Stimulated activated naive CD4-positive, alpha-beta T cell treated with Interleukin-2 at 50 U/mL for 16 hours (primary cell): Measurements from ENCODE around the gene C16orf74.
A peak's percentile ranks its signal among the peaks of the same experiment; 100 is the strongest.

Experiments used
- DNase-seq: peaks from one replicate; lab custom pipeline; 2025; lab: John Stamatoyannopoulos, UW

The C16orf74 gene

DNA sequence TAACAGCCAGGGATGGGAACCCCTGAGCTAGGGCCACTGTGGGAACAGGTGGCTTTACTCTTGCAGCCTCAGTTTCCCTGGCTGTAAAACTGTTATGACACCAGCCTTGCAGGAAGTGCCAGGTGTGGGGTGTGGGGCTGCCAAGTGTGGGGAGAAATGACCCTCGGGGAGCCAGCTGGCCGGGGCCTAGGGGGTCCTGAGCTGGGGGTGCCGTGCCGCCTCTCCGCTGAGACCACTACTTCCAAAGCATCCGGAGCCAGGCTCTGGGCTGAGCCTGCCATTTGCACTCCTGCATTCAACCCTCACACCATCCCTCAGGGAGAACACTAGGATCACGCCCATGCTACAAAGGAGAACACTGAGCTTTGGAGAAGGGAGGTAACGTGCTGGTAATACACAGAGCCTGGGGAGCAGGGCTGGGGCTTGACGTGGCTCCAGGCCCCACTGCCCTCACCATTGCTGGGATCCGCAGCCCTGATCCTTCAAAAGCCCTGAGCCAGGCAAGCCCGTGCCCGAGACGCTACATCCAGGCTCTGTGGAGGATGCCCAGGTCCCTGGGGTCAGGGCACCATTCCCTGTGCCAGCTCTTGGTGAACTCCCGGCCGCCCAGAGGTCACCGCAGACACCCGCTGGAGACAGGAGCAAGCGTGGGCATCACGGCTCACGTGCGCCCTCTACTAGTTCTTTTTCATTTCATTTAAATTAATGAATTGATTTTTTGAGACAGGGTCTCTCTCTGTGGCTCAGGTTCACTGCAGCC lies 33.3 kb downstream of the C16orf74 start:
- DNase-seq = peak; percentile 20

DNA sequence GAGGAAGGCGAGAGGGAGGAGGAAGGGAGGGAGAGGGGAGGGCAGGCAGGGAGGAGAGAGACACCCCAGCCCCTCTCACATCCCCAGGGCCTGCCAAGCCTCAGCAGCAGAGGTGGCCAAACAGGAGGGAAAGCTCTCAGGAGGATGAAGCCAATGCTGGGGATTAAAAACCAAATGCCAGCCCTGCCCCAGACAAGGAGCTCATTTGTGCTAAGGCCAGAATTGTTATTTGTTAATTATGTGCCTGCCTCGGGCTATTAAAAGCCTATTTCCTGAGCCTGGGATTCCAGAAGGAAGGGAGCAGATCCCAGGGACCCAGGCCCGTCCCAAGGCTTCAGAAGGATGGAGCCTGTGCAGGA lies 34.2 kb downstream of the C16orf74 start:
- no peak for DNase-seq

DNA sequence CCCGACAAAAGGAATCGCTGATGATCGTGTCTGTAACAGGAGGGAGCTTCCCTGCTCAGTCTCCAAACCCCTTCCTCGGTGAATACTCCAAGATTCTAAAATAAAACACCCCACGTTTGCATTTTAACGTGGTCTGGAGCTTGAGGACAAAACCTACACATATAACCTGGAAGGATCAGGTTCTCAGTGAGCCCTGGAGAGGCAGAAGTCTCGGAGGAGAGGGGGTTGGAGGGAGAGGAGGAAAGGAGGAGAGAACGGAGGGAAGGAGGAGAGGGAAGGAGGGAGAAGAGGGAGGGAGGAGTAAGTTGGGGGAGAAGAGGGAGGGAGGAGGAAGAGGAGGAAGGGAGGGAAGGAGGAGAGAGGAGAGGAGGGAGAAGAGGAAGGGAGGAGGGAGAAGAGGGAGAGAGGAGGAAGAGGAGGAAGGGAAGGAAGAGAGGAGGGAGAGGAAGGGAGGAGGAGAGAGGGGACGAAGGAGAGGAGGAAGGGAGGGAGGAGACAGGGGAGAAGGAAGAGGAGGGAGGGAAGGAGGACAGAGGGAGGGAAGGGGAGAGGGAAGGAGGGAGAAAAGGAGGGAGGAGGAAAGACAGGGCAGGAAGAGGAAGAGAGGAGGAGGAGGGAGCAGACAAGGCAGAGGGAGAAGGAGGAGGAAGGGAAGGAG lies 34.7 kb downstream of the C16orf74 start:
- DNase-seq = no peak

DNA sequence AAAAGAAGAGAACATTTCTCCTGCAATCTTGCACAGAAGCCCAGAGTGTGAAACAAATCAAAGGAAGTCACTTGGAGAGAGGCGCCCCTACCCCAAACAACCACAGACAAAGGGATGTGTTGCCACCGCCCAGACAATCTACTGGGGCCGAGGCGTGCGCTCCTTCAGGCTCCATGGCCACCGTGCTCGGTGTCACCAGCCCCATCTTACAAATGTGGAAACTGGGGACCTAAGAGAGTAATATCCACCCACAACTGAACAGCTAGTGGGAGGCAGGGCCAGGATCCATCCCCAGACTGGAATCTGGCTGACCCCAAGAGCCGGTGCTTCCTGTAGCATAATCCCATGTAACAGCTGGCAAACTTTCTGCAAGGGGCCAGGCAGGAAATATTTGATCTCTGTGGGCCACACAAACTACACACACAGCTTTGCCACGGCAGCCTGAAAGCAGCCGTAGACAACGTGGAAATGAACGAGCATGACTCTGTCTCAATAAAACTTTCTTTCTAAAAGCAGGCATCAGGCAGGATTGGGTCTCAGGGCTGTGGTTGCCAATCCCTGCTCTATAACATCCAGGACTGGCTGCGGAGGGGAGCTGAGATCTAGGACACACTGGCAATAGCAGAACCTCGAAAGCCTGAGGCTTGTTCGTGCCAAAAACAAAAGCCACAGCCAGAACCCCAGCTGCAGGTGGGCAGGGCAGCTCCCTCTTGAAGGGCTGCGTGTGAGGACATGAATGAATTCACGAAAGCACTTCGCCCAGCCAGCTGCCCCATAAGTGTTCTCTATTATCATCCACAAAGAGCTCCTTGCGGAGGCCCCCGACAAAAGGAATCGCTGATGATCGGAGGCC lies 35.5 kb downstream of the C16orf74 start:
- no peak for DNase-seq

DNA sequence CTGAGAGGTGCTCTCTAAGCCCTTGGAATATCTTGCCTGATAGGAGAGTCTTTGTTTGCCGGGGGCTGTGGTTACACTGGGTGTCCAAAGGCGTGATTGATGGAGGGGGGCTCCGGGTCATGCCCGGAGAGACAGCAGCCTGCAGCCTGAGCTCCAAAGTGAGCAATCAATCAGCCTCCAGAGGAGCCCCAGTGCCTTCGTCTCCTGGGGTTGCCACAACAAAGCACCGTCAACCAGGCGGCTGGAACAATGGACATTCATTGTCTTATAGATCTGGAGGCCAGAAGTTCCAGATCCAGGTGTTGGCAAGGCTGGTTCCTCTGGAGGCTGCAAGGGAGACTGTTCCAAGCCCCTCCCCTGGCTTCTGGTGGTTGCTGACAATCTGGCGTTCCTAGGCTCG lies 38.1 kb downstream of the C16orf74 start:
- no peak for DNase-seq

DNA sequence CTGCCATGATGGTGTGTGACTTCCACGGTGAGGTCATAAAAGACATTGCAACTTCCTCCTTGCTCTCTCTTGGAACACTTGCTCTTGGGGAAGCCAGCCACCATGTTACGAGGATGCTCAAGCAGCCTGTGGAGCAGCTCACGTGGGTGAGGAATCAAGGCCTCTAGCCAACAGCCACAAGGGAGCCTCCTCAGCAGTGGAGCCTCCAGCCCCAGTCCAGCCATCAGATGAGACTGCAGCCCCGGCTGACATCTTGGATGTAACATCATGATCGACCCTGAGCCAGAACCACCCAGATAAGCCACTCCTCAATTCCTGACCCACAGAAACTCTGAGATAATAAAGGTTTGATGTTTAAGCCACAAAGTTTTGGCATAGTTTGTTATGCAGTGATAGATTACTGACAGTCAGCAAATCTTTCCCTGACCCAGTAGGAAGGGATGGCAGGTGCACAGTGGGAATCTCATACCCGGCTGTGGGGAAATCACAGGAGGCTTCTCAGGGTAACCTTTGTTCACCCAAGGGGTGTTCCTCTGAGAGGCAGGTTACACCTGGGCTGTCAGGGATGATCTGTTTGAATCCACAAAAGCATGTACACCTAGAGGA lies 38.8 kb downstream of the C16orf74 start:
- no peak for DNase-seq

DNA sequence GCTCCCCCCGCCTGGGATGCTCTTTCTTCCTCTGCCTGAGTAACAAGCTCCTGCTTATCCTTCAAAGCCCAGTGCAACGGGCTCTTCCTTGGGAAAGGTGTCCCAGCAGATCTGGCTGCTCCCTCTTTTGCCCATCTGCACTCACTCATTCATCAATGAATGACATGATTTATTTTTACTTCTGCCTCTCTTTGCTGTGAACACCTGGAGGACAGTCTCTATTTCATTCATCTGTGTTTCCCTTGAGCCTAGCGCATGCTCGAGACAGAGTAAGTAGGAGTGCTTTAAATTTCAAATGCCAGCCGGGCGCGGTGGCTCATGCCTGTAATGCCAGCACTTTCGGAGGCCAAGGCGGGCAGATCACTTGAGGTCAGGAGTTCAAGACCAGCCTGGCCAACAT lies 40.2 kb downstream of the C16orf74 start:
- no peak for DNase-seq

DNA sequence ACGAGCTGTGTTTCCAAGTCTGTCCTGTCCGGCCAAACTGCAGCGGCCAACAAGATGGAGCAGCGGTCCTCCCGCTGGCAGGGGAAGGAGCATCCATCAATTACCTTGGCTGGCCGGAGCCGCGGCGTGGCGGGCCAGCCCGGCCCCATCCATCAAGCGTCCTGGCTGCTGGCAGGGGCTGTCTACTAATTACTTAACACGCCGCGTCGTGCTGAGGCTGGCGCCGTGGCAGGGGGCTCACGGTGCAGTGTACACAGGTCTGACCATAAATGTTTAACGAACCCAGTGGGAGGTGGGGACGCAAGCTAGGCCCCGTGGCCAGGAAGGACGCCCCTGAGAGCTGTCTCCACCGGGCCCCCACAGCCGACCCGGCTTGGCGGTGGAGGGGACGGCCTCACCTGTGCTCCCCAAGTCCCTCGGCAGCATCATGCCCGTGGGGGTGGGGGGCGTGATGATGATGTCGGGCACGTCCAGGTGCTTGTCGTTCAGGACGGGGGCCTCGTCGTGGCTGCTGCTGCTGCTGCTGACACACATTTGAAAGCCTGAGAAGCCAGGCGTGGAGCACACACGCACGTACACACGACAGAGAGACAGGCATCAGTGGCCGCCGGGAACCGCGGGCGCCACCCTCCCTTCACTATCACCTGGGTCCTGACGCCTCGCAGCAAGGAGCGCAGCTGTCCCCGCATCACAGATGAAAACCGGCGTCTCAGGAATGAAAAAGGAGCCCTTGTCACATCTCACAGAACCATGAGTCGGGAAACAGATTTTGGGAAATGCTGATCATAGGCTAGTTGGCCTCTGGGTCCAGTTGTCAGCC lies 40.9 kb downstream of the C16orf74 start:
- DNase-seq = no peak

DNA sequence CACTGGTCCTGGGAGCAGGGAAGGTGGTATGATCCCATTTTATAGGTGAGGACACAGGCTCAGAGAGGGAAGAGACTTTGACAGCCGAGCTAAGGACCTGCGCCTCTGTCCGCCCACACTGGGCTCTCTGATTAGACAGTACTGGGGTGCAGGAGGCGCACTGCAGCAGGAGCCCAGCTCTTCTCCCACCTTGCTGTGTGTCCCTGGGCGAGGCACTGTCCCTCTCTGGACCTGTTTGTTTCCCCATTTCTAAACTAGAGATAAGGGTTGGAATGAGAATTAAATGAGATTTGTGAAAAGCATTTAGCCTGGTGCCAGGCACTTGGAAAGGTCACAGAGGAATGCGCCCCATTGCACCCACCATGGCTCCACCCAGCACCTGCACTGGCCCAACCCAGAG lies 42.6 kb downstream of the C16orf74 start:
- DNase-seq = no peak

DNA sequence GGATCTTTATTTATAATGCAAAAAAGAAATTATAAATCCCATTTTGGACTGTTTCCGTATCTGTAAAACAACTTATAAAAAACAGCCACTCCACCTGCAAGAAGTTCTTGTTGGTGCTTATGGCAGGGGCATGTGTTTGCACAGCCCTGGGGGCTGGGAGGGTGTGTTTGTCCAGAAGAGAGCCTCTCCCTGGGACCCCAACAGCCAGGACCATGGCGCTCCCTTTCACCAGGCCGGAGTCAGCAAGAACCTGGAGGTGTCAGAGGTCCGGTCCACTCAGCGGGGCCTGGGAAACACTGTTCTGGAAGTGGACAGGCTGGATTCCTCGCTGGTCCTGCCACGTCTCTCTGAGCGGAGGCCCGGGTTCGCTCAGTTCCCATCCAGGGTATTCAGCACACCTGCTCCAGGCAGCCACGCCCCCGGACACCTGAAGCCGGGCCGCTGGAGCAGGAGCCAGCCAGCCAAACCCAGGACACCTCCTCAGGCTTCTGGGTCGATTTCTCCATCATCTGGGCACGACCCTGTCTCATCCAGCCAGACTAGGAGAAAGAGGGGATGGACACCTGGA lies 43.3 kb downstream of the C16orf74 start:
- DNase-seq = no peak

DNA sequence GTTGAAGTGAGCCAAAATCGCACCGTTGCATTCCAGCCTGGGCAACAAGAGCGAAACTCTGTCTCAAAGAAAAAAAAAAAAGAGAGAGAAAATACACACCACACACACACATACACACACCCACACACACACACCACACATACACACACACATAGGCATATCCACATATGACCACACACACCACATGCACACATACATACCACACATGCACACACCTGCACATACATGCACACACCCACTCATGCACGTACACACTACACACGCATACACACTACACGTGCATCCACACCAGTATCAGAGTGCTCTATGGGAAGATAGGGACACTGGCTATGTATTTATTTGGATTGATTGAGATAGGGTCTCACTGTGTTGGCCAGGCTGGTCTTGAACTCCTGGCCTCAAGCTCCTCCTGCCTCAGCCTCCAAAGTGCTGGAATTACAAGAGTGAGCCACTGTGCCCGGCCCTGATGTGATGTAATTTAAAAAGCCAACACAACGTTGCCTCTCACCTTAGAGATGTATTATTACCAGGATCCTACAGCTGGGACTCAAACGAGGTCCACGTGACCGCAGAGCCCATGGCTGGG lies 44.4 kb downstream of the C16orf74 start:
- no peak for DNase-seq

DNA sequence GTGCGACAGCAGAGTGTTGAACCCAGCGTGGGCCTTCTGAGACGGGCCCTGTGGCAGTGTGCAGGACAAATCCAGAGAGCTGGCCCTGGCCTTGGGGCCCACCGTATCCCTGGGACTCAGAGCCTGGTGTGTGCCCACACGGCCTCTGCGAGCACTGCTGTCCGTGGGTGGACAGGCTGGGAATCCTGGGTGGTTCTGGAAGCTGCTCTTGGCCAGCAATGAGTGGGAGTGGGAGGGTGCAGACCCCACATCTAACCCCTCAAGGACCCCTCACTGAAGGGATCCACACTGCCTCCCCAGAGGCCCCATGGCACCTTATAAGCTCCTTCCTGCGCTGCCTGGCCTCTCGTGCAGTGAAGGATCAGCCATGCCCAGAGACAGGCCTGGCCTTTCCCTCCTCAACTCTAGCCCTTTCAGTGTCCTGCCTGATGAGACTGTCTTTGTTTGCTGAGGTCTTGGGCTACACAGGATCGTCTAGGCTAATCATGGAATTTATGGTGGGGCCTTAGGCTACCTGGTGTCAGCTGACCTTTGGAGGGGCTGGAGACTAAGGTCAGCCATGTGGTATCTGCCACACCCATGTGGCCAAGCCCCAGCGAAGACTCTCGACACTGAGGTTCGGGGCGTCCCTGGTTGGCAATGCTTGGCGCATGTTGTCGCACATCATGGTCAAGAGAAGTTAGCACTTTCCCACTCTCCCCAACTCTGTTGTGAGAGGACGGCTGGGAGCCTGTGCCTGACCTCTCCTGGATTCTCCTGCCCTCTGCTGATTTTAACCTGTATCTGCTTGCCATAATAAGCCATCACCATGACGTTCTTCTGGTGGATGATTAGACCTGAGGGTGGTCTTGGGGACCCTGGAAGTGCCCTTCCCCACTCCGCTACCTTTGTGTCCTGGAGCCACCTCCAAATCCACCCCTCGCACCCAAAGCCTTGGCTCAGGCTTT lies 45.7 kb downstream of the C16orf74 start:
- DNase-seq = no peak

DNA sequence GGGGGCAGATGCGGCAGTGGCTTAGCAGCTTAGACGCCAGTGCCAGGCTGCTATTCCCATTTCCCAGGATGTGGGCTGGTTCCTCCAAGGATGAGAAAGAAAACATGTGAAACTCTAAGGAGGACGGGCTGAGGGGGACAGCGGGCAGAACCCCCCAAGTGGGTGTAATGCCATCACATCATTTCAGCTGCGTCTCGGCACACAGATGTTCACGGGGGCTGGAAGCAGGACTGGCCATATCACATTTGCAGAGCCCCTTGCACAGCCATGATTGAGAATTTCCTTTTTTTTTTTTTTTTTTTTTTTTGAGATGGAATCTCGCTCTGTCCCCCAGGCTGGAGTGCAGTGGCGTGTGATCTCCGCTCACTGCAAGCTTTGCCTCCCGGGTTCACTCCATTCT lies 46.9 kb downstream of the C16orf74 start:
- DNase-seq = no peak

DNA sequence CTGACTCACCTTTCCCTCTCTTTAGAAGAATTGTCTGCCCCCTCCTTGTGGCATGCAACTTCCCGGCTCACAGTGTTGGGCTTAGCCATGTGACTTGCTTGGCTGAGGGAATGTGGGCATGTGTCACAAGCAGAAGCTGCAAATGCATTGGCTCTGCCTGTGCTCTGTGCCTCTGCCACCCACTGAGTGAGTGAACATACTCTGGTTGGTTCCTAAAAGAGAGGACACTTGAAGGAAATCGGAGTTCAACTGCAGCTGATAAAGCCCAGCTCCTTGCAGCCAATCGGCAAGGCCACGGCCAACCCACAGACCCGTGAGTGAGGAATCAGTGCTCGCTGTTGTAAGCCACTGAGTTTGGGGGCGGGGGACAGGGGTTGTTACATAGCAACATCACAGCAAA lies 51.3 kb downstream of the C16orf74 start:
- no peak for DNase-seq

DNA sequence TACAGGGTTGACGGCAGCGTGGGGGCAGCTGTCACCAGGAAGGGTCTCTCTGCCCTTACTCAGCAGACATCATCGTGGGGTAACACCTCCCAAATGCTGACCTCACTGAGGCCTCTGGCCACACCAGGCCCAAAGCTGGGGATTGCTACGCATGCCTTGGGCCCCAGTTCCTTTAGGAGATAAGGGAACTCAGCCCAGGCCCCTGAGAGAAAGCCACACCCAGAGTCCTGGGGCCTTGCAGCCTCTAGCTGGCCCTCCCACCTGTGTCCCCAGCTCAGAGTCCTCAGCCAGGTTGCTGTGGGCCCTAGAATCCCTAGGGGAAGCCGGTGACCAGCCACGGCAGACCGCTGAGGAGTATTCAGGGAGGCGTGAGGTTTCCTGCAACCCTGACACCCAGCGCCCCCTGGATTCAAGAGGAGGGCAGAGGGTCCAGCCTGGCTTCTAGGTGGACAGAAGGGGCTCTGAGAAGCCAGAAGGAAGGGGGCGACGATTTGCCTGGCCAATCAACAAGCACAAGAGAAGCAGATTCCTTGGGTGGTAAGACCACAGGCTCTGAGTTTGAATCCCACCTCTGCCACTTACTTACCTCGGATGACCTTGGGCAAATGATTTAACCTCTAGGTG lies 51.8 kb downstream of the C16orf74 start:
- DNase-seq = no peak

DNA sequence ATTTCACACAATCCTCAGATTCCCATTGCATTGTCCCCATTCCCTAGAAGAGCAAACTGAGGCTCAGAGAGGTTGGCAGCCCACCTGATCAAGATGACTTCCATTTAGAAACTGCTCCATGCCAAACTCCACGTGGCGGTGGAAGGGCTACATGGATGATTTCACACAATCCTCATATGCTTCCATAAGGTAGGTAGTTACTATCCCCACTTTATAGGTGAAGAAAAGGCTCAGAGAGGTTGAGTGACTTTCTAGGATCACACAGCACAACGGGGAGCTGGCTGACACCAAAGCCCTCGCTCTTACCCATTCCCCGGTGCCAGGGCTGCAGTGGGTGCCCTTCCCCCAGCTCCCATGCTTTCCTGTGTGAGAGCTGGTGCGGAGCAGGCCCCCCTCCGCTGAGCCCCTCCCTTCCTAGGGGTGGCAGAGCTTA lies 52.4 kb downstream of the C16orf74 start:
- no peak for DNase-seq

DNA sequence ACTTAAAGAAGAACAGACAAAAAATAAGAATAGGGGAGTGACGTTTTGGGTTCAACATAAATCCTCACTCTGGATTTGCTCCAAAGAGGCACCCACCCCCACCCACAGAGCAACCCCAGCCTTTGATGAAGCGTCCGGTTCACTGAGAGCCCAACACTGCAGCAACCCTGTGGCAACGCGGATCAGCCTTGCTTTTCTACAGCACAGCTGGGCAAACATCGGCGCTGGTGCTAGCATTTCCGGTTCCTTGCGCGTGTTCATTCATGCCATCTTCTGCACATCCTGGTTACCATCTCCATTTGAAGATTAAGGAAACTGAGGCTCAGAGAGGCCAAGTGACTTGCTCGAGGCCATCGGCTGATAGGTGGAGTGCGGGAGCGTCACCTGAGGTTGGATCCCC lies 53.5 kb downstream of the C16orf74 start:
- no peak for DNase-seq

DNA sequence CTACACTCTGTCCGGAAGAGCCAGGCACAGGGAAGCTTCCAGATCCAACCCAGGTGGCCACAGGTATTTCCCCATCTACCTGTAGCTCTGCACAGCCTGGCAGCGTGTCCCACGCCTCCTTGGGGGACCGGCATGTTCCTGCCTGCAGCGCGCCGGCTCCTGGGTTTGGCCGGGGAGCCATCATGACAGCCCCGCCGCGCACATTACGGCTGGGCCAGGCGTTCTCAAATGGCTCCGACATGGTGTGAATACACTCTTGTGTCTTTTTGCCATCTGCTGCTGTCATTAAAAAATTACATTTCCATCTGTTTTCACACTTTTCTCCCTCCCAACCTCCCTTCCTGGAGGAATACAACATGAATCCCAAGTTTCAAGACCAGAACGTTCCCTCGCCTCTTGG lies 54.1 kb downstream of the C16orf74 start:
- no peak for DNase-seq
